Astrocyte of the spinal cord (primary cell): Measurements from ENCODE around the gene UST.
"Not testable (repeated sequence)": the region's sequence is repeated elsewhere in the genome, so short reads cannot be mapped to it uniquely, and the experiment has no call there.

Source experiments
- DNase-seq: peaks from one replicate; pipeline ENCODE4 v3.0.0; 2011; ENCODE audit warnings: low read depth, low spot score
- H3K4me3 ChIP-seq: 2 replicates; pipeline ENCODE4 v1.5.1; 2011; ENCODE audit warnings: low read depth, mild to moderate bottlenecking, low read length, moderate library complexity
- in situ Hi-C: cut with HindIII; loops from 2 replicates; pipeline ENCODE4 v1.10.0; 2017; ENCODE audit warnings: low sequenced_read_pairs
- TF ChIP-seq, protein P1 (sequence below): IDR thresholded peaks from 2 replicates; pipeline ENCODE4 v1.5.1; 2012; ENCODE audit warnings: low read depth, mild to moderate bottlenecking, low read length, inconsistent platforms

The UST gene

DNA sequence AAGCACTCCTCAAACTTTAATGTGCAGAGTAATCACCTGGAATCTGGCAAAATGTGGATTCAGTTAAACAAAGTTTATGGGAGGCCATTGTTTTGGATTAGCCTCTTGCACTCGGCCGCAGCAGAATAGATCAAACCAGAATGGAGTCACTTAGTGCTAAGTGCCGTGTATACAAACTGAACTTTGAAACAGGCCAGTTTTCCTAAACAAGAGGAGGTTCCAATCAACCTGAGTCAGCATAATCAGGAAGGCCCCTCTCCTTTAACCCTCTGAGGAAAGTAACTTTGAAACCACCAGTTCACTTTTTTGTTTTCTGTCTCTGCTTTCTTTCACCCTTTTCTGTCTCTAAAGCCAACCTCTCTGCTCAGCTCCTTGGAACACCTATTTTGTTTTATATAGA, 92.2 kb downstream of the UST start:
- in situ Hi-C loops: no loop called here
- DNase-seq: no peak
- TF ChIP-seq, protein P1, sequence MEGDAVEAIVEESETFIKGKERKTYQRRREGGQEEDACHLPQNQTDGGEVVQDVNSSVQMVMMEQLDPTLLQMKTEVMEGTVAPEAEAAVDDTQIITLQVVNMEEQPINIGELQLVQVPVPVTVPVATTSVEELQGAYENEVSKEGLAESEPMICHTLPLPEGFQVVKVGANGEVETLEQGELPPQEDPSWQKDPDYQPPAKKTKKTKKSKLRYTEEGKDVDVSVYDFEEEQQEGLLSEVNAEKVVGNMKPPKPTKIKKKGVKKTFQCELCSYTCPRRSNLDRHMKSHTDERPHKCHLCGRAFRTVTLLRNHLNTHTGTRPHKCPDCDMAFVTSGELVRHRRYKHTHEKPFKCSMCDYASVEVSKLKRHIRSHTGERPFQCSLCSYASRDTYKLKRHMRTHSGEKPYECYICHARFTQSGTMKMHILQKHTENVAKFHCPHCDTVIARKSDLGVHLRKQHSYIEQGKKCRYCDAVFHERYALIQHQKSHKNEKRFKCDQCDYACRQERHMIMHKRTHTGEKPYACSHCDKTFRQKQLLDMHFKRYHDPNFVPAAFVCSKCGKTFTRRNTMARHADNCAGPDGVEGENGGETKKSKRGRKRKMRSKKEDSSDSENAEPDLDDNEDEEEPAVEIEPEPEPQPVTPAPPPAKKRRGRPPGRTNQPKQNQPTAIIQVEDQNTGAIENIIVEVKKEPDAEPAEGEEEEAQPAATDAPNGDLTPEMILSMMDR: no peak
- no peak overlapping the region for H3K4me3 ChIP-seq

DNA sequence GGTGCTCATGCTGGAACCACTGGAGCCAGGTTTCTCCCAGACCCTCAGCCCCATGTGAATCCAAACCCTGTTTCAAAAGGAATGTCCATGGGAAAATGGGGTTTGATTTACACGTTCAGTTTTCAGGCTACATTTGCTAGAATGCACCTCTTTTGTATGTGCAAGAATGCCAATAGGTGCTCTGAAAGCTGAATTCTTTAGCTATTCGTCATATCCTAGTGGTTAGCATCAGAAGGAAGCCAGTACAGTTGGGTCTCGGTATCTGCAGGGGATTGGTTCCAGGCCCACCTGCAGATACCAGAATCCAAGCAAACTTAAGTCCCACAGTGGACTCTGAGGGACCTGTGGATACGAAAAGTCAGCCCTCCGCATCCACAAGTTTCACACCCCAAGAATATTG, 93.4 kb downstream of the UST start:
- no peak for DNase-seq
- in situ Hi-C loops: no loop called here
- TF ChIP-seq, protein P1: no peak
- H3K4me3 ChIP-seq: no peak overlapping the region

DNA sequence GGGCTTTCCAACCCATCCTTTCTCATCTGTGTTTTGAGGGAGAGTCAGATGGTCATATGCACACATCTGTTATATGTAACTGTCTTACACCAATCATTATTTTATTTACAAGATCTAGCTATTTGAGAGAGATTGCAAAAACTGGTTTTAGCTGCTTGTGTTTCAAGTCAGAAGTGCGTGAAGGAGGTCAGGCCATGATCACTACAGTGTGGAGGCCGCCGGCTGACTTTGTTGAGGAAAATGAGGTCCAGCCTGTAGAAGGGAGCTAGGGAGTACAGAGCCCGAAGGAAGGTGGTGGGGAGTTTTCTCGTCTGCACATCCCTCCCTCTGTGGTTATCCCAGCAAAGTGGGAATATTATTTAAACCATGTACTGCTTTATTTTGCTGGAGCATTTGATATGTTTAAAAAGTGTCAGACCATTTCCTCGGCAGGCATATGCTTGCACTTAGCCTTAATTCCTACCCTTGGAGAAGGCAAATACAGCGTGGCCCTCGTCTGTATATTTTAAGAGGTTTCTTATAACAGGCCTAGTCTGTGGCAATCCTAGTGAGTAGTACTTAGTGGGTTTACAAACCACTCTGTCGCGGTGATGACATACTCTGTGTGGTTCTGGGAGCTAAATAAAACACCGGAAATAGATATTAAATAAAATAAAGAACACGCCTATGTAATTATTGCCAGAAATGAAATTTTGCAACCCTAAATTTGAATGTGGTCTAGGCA, 95.6 kb downstream of the UST start:
- H3K4me3 ChIP-seq: no peak overlapping the region
- TF ChIP-seq, protein P1: no peak
- DNase-seq: no peak
- in situ Hi-C loops: no loop called here

DNA sequence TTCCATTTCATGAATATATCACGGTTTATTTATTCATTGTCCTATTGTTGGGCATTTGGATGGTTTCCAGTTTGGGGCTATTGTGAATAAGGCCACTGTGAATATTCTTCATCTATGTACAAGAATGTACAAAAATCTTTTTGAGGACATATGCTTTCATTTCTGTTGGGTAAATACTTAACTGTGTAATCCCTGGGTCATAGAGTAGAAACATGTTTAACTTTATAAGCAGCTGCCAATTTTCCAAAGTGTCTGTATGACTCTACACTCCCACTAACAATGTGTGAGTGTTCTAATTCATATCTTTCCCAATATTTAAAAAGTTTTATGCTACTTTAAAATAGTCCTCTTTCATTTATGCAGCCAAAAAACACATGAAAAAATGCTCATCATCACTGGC, 98.6 kb downstream of the UST start:
- DNase-seq: no peak
- TF ChIP-seq, protein P1: no peak
- in situ Hi-C loops: no loop called here
- H3K4me3 ChIP-seq: no peak overlapping the region

DNA sequence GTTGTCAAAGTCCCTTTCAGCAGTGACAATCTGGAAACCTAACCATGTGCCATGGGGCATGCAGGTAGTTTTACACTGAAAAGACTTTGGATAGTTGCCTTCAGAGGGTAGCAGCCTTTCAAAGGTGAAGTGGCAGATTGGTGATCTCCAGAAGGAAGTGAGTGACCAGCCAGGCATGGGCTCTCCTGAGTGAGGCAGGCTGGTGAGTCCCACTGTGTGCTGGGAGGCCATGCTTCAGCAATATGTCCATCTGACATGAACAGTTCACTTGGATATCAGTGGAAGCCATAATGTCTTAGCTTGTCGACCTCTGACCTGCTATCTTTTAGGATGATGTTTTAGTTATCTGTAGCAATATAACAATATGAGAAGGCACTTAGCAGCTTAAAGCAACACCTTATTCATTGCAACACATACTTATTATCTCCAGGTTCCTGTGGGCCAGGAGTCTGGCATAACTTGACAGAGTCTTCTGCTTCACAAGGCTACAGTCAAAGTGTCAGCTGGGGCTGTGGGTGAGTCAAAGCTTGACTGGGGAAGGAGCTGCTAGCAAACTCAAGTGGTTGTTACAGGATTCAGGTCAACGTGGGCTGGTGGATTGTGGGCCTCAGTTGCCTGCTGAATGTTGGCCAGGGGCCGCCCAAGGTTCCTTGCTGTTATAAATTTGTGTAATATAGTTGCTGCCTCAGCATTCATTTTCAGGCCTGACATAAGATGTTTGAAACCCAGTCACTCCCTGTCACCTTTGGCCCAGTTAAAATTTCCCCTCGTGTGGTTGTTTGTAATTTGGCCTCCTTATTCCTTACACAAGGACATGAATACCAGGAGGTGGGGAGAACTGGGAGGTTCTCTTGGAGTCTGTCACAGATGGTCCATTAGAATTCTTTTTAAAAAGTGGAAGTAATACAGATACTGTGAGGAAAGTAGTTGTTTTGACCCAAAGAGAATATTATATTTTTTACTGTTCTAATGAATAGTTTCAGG, 100.2 kb downstream of the UST start:
- TF ChIP-seq, protein P1: no peak
- in situ Hi-C loops: no loop called here
- no peak overlapping the region for H3K4me3 ChIP-seq
- no peak for DNase-seq

DNA sequence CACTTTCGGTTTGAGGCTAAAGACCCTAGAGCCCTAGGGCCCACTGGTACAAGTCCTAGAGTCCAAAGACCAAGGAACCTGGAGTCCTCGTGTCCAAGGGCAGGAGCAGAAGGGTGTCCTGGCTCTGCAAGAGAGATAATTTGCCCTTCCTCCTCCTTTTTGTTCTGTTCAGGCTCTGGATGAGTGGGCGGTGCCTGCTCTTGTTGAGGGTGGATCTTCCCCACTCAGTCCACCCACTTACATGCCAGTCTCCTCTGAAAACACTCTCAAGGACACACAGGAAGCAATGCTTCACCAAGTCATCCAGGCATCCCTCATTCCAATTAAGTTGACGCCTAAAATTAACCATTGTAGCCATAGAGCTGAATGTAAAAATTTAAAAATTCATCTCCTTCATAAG, 102.1 kb downstream of the UST start:
- H3K4me3 ChIP-seq: no peak overlapping the region
- TF ChIP-seq, protein P1: no peak
- in situ Hi-C loops: no loop called here
- no peak for DNase-seq

DNA sequence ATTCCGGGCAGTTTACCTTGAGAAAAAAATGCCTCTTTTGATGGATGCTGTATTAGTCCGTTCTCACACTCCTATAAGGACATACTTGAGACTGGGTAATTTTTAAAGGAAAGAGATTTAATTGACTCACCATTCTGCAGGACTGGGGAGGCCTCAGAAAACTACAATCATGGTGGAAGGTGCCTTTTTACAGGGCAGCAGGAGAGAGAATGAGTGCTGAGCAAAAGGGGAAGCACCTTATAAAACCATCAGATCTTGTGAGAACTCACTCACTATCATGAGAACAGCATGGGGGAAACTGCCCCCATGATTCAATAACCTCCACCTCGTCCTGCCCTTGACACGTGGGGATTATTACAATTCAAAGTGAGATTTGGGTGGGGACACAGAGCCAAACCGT, 102.6 kb downstream of the UST start:
- DNase-seq, in situ Hi-C loops: not testable (repeated sequence)

More for the DNA sequence above, 102.6 kb downstream of the UST start:
- H3K4me3 ChIP-seq: not testable (repeated sequence)
